Nephron (organoid): ENCODE data around the gene MTX2.

Source experiments
- H3K27ac Mint-ChIP-seq, 3 experiments: 2 replicates each; pipeline ENCODE4 v1.8.0; 2020; ENCODE audit warnings: mixed read lengths in 3 of 3, mild to moderate bottlenecking in 2 of 3, moderate library complexity in 1 of 3
- H3K27me3 Mint-ChIP-seq: 2 replicates; pipeline ENCODE4 v1.8.0; 2021; ENCODE audit warnings: low read depth, mild to moderate bottlenecking, moderate library complexity, mixed read lengths
- H3K36me3 Mint-ChIP-seq: 2 replicates; pipeline ENCODE4 v1.8.0; 2020; ENCODE audit warnings: low read depth, mixed read lengths
- H3K4me1 Mint-ChIP-seq: 2 replicates; pipeline ENCODE4 v1.8.0; 2020; ENCODE audit warnings: mixed read lengths
- H3K4me3 Mint-ChIP-seq, 3 experiments: 2 replicates each; pipeline ENCODE4 v1.8.0; 2020; ENCODE audit warnings: mild to moderate bottlenecking in 3 of 3, mixed read lengths in 3 of 3, moderate library complexity in 2 of 3
- H3K9me3 Mint-ChIP-seq: 2 replicates; pipeline ENCODE4 v1.8.0; 2020; ENCODE audit warnings: mixed read lengths
- CTCF ChIP-seq, 3 experiments: fragments of 200-600 bp; sonication (generic); IDR thresholded peaks; one replicate each; pipeline ENCODE4 v1.5.0; 2021; ENCODE audit warnings: antibody characterized with exemption in 3 of 3; ENCODE audit not compliant: unreplicated experiment in 3 of 3

MTX2 gene

DNA sequence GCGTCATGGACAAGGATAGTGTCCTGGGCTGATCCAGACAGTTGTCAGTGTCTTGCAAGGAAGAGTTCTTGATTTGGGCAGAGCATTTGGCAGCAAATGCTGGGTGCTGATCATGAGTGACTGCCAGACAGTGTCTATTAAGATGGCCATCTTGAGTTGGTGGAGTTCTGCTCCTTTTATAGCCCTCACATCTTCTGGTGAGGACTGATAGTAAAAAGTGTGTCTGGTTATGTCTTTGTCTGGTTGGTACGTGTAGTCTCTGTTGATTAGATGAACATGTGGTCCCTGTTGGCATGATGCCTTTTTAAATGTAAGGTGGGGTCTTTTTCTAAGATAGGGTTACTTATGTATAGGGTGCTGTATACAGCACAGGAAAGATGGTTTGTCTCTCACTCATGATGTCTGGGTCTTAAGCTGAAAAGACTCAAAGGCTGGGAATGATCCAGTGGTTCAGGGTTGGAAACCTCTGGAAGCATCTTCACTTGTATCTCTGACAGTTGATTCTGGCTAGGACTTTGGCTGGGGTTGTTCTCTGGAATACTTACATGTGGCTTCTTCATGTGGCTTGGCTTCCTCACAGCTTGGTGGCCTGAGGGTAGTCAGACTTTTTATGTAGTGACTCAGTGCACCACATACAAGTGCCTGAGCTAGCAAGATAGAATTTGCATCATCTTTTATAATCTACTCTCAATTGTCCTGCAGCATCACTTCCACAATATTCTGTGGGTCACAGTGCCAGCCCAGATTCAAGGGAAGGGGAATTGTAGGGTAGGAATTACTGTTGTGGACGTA, 11.8 kb downstream of the MTX2 start:
- H3K27ac Mint-ChIP-seq, result no peak overlapping the region
- H3K4me3 Mint-ChIP-seq, result no peak overlapping the region
- H3K4me1 Mint-ChIP-seq, result peaks cover 6% of the 10 kb centered on the region
- no peaks in the 10 kb centered on the region for H3K36me3 Mint-ChIP-seq
- H3K27me3 Mint-ChIP-seq, result no peaks in the 10 kb centered on the region
- TF ChIP-seq CTCF (IDR thresholded peaks at IDR 0.05; ENCODE audit: unreplicated experiment in 3 of 3), result no peak
- no peaks in the 10 kb centered on the region for H3K9me3 Mint-ChIP-seq

DNA sequence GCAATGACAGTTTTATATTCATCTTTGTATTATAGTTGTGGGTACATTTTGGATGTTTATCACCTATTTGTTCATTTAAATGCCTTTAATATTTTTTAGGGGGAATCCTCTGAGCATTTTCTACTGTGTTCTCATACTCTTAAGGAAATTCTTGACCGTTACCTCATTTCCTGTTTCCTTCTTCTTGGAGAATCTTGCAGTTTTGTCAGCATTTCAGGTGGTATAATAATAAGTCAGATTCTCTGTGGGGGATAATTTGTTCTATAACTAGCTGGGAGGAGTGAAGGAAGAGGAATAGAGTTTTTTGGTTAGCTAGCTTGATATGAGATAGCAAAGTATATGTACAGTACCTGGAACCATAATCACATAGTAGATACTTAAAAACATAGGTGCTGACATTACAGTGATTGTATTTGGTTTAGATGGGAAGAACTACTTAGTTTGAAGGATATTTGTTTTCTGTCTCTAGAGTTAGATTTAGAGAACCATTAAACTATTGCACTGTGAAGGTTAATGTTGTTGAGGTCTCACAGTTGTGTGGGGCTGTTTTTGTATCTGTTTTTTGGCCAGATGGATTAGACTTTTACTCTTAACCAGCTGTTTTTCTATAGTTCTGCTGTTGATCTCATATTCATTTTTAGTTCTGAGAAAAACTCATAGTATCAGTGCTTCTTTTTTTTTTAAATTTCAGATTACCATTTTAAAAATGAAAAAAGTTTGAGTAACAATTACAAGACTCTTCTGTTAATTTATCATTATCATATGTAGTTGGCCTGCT, 14.2 kb downstream of the MTX2 start:
- H3K27ac Mint-ChIP-seq, result no peak overlapping the region
- no peaks in the 10 kb centered on the region for H3K36me3 Mint-ChIP-seq
- H3K9me3 Mint-ChIP-seq, result no peaks in the 10 kb centered on the region
- no peak overlapping the region for H3K4me3 Mint-ChIP-seq
- peaks cover 6% of the 10 kb centered on the region for H3K4me1 Mint-ChIP-seq
- no peak for TF ChIP-seq CTCF (IDR thresholded peaks at IDR 0.05; ENCODE audit: unreplicated experiment in 3 of 3)
- no peaks in the 10 kb centered on the region for H3K27me3 Mint-ChIP-seq

- no peak overlapping the region for H3K4me3 Mint-ChIP-seq
- H3K9me3 Mint-ChIP-seq, result no peaks in the 10 kb centered on the region
- no peaks in the 10 kb centered on the region for H3K27me3 Mint-ChIP-seq
- no peak overlapping the region for H3K27ac Mint-ChIP-seq
- H3K36me3 Mint-ChIP-seq, result no peaks in the 10 kb centered on the region
- TF ChIP-seq CTCF (IDR thresholded peaks at IDR 0.05; ENCODE audit: unreplicated experiment in 3 of 3), result no peak
- peaks cover 6% of the 10 kb centered on the region for H3K4me1 Mint-ChIP-seq
These were observed 15.3 kb downstream of the MTX2 start for GRCh38 chr2:176284461-176285049.

DNA sequence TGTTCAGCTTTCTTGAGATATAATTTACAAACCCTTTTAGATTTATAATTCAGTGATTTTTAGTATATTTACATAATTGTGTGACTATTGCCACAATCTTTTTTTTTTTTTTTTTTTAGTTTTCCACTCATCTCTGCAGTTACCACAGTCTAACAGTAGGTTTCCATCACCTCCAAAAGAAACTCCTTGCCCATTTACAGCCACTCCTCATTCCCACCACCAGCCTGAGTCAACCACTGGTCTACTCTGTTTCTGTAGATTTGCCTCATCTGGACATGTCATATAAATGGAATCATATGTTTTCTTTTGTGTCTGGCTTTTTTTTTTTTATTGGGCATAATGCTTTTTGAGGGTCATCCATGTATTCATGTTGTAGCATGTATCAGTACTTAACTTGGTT, 16.1 kb downstream of the MTX2 start:
- Mint-ChIP-seq H3K27ac (no peak overlapping the region), H3K27me3 (no peaks in the 10 kb centered on the region), H3K36me3 (no peaks in the 10 kb centered on the region), H3K4me3 (no peak overlapping the region), H3K9me3 (no peaks in the 10 kb centered on the region), H3K4me1 (peaks cover 9% of the 10 kb centered on the region)
- no peak for TF ChIP-seq CTCF (IDR thresholded peaks at IDR 0.05; ENCODE audit: unreplicated experiment in 3 of 3)

DNA sequence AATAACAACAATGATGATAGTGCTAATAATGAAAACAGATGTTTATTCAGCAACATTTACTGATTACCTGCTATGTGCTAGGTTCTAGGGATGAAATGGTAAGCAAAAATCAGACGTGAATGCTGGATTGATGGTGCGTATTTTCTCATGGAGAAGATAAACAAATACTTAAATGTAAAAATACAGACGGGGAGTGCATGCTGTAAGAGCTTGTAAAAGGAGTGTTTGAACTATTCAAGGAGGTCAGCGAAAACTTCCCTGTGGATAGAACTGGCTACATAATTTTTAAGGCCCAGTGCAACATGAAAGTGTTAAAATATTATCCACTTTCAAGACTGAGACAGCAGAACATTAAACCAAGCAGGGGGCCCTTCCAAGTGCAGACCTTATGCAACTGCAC, 22.1 kb downstream of the MTX2 start:
- Mint-ChIP-seq H3K36me3 (no peaks in the 10 kb centered on the region), H3K4me3 (no peak overlapping the region), H3K9me3 (no peaks in the 10 kb centered on the region), H3K27me3 (no peaks in the 10 kb centered on the region), H3K4me1 (peaks cover 29% of the 10 kb centered on the region), H3K27ac (peak overlapping the region in 2 of 3 experiments; percentile 59 to 60)
- TF ChIP-seq CTCF (IDR thresholded peaks at IDR 0.05; ENCODE audit: unreplicated experiment in 3 of 3), result no peak
